ENCODE measurements around the gene SPIRE2.
A peak's percentile ranks its signal among the peaks of the same experiment; 100 is the strongest.
"Not testable (repeated sequence)": the region's sequence is repeated elsewhere in the genome, so short reads cannot be mapped to it uniquely, and the experiment has no call there.

Gene SPIRE2

DNA sequence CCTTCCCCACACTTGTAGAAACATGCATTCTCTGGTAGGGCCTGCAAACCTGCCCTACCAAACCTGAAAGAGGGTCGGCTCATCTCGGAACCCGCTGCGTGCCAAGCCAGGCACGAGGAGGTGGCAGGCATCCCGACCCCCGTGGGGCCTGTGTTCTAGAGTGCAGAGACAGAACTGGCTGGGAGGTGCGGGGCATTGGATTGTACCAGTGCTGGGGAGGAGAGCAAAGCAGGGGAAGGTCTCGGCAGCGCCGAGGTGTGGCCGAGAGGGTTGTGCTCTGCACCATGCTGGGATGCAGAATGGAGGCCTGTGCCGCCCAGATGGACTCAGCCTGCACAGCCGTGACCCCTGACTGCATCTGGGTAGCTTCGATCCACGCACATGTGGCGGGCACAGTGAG, 72.6 kb downstream of the SPIRE2 start:
- no peak for DNase-seq

DNA sequence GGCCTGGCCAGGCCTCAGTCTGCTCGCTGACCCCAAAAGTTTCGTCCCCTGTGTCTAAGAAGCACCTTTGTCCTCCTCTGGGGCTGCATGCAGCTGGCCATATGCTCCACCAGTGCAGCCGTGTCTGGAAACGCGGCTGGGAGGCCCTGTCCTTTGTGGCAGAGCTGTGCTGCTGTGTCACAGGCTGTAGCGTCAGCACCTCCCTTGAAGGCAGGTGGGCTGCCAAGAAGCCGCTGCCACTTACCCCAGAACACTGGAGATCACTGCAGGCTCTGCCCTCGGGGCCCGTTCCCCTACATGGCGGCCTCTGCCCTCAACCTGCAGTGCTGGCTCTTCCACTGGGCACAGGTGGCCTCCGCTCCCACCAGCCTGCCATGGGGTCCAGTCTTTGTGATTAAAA, 74.7 kb downstream of the SPIRE2 start:
- no peak for DNase-seq

DNA sequence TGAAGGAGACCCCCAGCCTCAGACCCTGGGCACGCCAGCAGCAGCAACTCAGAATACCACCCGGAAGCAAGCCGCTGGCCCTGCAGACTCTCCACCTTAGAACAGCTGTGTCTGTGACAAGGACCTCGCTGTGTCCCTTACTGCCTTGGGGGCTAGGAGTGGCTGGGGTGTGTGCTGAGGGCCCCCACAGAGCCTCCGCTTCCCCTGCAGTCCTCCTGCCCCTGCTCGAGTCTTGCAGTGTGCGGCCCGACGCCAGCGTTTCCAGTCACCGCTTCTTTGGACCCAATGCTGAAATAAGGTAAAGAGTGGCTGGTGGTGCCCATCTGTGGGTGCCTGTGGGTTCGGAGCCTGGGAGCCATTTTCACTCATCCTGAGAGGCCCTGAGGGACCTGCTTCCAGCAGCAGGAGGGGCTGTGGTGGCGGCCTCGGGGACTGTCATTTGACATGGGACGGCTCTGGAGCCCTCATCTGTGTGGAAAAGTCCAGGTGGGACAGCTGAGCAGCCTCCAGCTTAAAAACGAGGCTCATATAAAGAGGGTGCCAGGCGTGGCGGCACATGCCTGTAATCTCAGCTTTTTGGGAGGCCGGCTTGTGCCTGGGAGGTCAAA, 75.7 kb downstream of the SPIRE2 start:
- DNase-seq = no peak

DNA sequence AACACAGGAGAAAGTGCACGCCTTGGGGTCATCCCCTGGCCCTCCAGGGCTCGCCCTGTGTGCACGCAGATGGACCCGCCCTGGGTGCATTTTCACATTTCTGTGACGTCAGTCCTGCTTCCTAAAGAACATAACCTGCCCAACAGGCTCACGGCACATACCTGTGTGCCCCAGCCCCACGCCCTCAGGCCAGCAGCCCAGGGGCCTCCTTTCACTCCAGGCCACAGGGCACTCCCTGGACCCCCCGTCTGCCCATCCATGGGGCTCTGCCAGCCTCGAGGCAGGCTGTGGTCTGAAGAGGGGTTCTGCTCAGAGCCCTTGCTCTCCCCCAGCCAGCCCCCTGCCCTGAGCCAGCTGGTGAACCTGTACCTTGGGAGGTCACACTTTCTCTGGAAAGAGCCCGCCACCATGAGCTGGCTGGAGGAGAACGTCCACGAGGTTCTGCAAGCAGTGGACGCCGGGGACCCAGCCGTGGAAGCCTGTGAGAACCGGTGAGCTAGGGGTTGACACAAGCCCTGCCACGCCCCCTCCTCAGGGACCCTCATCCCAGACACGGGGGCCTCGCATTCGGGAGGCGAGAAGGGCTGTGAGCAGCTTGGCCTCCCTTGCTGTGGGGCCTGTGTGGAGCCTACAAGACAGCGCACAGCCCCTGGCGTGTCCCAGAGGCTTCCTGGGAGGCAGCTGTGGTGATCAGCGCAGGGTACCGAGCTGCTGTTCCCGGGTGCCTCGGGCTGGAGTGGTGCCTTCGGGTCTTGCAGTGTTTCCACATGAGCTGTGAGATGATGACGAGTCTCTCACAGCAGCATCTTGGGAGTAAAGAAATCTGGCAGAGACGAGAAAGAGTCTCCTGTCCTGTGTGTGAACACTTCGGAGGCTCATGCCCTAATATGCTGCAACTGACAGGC, 76.6 kb downstream of the SPIRE2 start:
- DNase-seq = no peak

DNA sequence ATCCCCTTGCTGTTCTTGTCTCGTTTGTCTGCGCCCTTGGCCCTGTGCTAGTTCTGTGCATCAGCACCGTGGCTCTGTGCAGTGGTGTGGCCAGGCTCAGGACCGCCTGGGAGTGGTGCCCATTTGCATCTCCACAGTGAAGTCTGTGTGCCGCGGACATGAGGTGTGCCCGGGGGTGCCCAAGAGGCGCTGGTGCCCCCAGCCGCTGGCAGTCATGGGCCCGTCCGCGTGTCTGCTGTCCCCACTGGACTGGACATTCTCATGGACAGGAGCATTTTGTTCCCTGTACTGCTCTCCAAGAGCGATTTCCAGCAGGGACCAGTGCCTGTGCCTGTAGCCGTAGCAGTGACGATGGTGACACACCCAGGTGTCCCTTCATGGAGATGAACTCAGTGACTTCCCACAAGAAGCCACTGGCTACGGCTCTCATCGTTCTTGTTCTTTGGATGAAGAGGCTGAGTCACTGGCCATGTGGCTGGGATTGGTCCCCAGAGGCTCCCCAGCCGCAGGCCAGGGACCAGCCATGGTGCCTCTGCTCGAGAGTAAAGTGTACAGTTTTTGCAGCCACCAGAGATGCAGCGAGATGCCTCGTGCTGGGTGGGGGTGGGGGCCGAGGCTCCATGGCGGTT, 77.3 kb downstream of the SPIRE2 start:
- no peak for DNase-seq

DNA sequence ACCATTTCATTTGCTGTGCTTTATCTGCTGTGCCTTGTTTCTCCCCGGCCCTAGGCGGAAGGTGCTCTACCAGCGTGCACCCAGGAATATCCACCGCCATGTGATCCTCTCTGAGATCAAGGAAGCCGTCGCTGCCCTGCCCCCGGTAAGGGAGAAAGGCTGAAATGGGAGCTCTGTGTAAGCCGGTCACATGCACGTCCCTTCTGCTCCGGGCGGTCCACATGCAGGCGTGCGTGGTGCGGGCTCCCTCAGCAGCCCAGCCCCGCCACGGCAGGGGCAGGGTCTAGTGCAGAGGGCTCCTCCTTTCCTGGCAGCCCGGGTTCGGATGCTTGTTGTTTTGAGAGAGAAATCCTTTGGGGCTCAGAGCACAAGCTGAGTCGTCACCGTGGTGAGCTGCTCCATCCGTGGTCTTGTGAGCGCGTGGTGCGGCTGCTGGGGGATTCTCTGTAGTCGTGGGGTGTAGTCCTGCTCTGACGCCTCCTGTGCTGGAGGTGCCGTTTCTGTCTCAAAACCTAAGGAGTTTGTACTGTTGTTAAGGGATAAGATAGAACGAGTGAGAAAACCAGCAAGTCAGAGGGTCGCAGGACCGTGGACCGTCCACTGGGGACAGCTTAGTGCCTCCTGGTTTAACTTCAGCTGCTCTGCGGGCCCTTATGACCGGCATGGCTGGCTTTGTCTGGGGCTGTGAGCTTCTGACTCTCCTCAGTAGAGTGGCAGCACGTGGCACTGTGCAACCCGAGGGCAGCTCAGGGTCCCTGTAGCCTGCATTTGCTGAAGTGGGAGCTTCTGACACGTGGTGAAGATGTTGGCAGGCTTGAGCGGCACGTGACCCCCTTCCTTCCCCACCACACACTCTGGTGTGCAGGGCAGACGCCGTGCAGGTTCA, 78.1 kb downstream of the SPIRE2 start:
- no peak for DNase-seq

DNA sequence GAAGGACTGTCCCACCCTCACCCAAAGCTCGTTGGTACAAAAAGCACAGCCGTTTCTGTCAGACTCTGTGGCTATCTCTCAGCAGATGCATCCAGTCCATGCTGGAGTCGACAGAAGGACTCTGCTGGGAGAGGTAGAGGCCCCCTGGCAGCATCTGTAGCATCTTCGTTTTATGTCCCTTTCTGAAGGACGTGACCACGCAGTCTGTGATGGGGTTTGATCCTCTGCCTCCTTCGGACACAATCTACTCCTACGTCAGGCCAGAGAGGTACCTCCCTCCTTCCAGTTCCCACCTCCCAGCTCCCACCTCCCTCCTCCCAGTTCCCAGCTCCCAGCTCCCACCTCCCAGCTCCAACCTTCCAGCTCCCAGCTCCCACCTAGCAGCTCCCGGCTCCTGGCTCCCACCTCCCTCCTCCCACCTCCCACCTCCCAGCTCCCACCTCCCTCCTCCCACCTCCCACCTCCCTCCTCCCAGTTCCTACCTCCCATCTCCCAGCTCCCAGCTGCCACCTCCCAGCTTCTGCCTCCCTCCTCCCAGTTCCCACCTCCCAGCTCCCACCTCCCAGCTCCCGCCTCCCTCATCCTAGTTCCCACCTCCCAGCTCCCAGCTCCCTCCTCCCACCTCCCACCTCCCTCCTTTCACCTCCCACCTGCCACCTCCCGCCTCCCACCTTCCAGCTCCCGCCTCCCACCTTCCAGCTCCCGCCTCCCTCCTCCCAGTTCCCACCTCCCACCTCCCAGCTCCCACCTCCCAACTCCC, 79.0 kb downstream of the SPIRE2 start:
- DNase-seq = no peak

DNA sequence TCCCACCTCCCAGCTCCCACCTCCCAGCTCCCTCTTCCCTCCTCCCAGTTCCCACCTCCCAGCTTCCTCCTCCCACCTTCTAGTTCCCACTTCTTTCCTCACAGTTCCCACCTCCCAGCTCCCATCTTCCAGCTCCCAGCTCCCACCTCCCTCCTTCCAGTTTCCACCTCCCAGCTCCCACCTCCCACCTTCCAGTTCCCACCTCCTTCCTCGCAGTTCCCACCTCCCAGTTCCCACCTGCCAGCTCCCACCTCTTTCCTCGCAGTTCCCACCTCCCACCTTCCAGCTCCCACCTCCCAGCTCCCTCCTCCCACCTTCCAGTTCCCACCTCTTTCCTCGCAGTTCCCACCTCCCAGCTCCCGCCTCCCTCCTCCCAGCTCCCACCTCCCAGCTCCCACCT, 80.0 kb downstream of the SPIRE2 start:
- DNase-seq = no peak

DNA sequence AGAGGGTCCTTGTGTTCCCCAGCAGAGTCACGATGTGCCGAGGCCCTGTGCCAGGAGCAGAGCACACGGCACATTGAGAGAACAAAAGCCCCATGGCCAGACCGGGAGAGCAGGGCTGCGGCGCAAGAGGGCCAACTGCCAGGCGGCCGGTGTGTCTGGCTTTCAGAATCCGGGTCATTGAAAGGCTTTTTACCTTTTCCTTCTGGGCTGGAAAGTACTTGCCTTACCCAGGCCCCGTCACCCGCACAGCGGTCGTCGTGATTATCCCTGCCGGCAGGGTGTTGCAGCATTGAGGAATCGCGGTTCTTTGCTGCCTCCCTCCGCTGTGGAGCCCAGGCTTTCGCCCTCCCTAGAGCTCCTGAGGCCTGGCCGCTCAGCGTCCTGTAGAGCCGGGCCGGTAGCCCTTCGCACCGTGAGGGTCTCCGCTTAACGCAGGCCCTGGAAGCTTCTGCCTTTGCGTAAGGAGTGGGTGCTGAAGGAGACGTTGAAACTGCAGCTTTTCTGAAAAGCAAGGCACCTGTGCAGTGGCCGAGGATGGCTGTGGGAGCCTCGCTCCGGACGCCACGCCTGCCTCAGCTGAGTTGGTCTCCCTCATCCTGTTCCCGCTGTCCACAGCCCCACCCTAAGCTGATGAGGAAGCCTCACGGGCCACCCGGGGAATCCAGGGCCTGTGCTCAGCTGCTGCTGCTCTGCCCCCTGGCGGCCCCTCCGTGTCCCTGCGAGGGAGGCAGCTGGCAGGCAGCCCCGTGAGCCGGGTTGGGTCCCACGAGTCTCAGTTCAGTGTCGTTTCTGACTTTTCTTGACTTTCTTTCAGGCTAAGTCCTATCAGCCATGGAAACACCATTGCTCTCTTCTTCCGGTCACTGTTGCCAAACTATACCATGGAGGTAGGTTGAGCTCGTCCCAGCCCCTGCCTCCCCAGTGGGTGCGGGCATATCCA, 81.8 kb downstream of the SPIRE2 start:
- DNase-seq = peak; percentile 12

DNA sequence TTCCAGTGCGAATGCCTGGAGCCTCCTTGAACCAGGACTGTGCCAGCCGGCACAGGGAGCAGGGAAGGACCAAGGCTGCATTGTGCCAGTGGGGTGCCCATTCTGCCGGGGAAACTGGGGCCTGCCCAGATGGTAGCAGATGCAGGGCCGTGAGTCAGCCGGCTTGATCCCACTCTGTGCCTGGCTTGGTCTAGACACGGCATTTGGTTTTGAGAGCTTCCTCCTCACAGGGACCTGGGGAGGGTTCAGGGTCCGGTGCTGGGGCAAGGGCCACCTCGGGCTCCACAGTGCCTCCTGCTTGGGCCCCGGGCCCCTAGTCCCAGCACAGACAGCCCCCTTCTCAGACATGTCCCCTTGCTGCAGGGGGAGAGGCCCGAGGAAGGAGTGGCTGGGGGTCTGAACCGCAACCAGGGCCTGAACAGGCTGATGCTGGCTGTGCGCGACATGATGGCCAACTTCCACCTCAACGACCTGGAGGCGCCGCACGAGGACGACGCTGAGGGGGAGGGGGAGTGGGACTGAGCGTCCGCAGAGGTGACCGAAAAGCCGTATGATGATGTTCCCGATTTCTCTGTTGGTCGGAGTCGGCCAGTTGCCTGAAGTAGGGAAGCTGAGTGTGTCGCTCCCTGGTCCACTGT, 82.6 kb downstream of the SPIRE2 start:
- DNase-seq = no peak

DNA sequence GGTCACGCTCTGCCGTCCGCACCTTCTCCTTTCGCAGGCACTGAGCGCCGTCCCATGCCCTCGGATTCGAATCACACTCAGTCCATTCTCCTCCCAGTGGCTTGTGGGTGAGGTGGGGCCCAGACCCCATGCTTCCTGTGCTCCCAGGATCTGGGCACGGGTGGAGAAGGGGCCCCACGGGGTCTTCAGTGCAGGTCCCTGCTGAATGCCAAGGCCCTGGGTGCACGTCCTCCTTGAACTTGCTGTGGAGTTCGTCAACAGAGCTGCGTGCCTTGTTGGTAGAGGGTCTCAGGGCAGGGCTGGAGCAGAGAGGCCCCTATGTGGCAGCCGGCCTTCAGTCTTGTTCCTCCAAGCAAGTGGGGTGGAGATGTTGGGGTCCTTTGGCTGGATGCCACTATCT, 83.1 kb downstream of the SPIRE2 start:
- DNase-seq = no peak

DNA sequence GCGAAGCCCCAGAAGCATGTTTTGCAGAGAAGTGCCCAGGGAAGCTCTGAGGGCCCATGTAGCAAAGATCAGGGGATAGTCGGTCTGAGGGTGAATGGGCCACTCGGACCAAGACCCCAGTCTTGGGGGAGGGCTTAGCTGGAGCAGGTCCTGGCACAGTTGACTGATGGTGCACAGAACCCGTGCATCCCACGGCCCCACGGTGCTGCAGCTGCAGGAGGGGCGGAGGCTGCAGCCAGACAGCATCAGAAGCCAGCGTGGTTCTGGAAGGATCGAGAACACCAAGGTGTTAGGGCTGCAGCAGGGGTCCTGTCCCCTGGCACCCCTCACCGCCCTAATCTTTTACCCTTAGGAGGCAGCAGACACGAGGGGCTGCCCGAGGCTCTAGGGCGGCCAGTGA, 83.9 kb downstream of the SPIRE2 start:
- DNase-seq = no peak

DNA sequence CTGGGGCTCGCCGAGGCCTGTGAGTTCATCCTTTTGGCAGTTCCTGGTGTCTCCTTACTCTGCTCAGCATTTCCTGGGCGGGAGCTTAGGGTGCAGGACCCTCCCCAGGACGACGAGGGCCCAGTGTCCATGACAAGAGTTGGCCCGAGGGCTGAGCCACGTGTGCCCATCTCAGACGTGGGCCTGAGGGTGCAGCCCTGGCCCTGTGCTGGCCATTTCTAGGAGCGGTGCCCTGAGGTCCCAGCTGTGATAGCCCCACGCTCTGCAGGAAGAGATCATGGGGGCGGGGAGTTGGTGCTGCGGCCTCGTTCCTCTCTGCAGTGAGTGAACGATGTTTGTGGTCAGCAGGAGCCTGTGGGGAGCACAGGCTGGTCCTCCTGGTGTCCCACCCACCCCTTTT, 84.4 kb downstream of the SPIRE2 start:
- no peak for DNase-seq

DNA sequence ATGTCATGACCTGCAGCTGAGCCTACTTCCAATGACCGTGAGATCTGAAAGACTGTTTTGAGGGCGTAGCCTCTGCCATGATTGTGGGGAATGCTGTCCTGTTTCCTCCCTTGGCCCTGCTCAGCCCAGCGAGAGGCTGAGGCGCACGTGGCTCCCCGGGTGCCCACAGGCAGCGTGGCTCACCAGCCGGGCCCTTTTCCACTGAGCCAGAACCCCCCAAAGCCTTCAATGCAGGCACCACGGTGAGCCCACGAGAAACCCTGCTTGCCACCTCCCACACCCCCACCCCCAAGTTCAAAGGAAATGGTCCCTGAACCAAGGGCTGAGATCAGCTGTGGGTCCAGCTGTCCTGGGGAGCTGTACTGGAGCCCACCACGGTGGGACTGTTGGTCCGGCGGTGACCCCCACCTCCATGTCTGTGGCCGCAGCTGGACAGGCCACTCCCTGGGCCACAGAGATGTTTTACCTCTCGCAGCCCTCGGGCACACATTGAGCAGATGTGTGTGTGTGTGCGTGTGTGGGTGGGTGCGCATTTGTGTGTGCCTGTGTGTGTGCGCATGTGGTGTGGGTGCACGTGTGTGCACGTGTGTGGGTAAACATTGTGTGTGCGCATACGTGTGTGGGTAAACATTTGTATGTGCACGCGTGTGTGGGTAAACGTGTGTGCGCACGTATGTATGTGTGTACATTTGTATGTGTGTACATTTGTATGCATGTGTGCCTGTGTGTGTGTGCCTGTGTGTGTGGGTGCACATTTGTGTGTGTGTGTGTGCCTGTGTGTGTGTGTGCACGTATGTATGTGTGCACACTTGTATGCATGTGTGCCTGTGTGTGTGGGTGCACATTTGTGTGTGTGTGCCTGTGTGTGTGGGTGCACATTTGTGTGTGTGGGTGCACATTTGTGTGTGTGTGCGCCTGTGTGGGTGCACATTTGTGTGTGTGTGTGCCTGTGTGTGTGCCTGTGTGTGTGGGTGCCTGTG, 85.4 kb downstream of the SPIRE2 start:
- DNase-seq = no peak

DNA sequence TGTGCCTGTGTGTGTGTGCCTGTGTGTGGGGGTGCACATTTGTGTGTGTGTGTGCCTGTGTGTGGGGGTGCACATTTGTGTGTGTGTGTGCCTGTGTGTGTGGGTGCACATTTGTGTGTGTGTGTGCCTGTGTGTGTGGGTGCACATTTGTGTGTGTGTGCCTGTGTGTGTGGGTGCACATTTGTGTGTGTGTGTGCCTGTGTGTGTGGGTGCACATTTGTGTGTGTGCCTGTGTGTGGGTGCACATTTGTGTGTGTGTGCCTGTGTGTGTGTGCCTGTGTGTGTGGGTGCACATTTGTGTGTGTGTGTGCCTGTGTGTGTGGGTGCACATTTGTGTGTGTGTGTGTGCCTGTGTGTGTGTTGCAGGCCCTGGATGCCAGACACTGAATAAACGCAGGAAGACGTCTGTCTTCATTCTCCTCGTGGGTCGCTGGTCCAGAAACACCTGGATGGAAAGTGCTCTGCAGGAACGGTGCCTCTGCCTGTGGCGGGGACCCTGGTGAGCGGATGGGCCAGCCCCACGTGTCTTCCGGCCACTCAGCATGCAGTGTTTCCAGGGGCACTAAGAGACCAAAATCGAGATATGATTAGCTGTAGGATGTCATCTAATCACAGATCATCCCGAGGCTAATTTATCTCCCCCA, 86.5 kb downstream of the SPIRE2 start:
- not testable (repeated sequence) for DNase-seq

DNA sequence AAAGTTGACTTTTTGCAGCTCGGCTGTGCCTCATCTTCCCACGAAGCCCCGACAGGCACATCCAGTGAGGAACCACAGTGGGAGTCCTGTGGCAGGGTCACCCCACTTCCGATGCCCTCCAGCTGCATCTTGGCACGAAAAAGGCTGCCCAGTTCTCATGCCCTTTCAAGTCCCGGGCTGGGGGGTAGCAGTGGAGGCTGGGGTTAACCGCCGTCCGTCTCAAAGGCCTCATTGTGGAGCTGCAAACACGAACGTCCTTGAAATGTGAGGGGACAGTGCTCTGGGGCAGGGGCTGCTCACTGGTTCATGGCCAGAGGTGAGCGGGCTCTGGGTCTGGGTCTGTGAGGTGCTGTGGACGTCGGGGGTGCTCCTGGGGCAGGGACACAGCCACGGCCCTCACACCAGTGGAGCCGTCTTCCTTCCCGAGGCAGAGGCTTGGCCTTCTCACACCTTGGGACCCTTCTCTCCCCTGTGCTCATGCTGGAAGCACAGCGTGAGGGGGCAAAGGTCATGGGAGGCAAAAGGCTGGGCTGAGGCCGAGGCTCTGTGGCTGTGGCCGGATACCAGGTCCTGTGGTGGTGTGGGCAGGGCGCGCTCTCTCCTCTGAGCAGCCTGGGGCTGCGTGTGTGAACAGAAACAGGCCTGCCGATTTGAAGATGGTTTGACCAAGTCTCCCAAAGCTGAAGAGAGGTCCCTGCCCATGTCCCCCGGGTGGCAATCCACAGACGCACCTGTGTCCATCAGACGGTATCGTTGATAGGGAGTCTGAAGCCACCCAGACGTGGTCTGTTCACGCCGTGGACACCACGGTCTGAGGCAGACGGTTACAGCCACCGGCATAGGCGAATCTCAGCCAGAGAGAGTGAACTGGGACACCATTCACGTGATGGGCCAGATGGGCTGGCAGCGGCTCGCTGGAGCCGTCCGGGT, 87.3 kb downstream of the SPIRE2 start:
- no peak for DNase-seq

DNA sequence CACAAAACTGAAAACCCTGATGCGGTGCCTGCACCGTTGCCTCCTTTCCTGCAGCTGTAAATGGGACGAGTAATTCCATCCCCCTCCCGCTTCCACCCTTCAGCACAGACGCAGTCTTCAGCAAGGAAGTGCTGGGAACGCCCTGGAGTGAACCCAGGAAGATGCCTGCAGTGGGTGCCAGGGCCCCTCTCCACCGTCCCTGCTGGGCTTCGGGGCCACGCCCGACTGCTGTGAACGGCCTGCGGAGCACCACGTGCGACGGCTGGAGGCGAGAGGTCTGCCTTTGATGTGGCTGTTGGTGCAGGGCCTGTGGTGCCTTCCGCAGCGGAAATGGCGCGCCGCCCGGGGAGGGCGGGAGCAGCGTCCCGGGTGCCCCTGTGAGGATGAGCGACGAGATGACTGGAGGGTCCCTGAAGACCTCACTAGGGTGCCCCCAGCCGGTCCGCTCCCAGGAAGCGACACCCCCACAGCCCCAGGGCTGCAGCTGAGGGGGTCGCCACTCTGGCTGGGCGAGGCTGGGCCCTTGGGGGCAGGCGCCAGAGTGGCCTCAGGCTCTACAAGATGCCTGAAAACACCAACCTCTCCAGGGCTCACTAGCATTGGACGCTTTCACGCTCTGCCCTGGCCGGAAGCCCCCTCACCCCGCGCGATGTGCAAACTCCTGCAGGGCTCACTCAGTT, 89.6 kb downstream of the SPIRE2 start:
- no peak for DNase-seq
